NCI-H82 treated with DMSO at 0.1 percent for 48 hours (cell line): Measurements from ENCODE around the gene SCN11A.

Source experiments
- DNase-seq: peaks from one replicate; lab custom pipeline; 2025; ENCODE audit not compliant: unreplicated experiment; lab: John Stamatoyannopoulos, UW

The SCN11A gene

DNA sequence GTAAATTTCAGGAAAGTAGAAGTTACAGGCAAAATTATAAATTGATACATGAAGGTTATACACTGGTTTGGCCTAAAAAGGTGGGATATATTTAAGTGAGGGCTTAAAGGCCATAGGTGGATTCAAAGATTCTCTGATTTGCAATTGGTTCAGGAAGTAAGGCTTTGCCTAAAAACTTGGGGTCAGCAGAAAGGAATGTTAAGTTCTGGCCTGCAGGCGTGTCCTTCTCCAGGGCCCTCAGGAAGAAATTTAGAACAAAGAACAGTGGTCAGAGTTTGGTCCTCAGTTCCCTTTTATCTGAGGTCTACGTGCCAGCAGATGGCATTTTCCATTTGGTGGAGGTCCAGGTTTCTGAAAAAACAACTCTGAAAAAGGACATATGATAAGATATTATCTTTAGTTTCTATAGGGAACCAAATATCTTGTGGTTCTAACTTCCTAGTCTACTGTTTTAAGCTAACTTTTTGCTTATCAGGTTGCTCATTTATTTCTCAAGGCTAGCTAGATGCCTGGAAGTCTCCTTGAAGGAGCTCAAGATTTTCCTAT, 40.5 kb downstream of the SCN11A start:
- DNase-seq, result no peak

DNA sequence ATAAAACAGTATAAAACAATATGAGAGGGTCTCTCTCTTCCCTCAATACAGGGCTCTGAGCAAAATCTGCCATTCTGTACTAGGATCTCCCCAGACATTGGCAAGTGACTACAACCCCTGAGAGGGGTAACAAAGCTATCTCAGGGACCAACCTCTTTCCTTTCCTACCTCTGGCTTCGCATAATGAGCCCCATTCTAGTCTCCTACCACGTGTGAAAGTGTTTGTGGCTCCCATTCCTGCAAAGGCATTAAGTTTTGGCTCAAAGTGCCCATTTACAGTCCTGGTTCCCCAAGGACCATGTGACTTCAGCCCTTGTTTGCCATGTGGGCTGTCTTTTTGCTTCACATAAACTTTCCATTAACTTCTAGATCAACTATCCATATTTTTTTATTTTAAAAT, 46.4 kb downstream of the SCN11A start:
- no peak for DNase-seq
